ENCODE data around the gene ACTL6A. TPM values are rescaled to one million over a fixed set of nuclear protein-coding genes. Genes with fewer than 3 reads are reported as not detected.

The ACTL6A gene
- polyA plus RNA-seq, 1 donor from 2014 or later, result 137 TPM

DNA sequence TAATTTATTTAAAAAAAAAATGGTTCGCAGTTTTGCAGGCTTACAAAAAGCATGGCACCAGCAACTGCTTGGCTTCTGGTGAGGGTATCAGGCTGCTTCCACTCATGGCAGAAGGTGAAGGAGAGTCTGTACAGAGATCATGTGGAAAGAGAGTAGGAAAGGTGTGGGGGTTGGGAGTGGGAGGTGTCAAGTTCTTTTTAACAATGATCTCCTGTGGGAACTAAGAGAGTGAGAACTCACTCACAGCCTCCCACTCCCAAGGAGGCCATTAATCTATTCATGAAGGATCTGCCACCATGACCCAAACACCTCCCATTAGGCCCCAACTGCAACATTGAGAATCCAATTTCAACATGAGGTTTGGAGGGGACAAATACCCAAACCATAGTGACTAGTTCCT lies 21.1 kb upstream of the ACTL6A start:
- H2AFZ ChIP-seq (ENCODE audit: low read depth, low read length), result no peak overlapping the region
- H3K9me2 ChIP-seq (ENCODE audit: insufficient read depth, low read length), result no peaks in the 10 kb centered on the region

DNA sequence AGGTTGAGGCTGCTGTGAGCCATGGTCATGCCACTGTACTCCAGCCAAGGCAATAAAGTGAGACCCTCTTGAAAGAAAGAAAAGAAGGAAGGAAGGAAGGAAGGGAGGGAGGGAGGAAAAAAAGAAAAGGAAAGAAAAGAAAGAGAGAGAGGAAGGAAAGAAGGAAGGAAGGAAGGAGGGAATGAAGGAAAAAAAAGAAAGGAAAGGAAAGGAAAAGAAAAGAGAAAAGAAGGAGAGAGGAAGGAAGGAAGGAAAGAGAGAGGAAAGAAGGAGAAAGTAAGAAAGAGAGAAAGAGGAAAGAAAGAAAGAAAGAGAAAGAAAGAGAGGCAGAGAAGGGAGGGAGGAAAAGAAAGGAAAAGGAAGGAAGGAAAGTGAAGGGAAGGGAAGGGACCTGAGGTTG lies 20.4 kb upstream of the ACTL6A start:
- no peak for TF ChIP-seq EP300 (conservative IDR thresholded peaks at IDR 0.05; ENCODE audit: poor library complexity, severe bottlenecking)
- TF ChIP-seq, protein P1, sequence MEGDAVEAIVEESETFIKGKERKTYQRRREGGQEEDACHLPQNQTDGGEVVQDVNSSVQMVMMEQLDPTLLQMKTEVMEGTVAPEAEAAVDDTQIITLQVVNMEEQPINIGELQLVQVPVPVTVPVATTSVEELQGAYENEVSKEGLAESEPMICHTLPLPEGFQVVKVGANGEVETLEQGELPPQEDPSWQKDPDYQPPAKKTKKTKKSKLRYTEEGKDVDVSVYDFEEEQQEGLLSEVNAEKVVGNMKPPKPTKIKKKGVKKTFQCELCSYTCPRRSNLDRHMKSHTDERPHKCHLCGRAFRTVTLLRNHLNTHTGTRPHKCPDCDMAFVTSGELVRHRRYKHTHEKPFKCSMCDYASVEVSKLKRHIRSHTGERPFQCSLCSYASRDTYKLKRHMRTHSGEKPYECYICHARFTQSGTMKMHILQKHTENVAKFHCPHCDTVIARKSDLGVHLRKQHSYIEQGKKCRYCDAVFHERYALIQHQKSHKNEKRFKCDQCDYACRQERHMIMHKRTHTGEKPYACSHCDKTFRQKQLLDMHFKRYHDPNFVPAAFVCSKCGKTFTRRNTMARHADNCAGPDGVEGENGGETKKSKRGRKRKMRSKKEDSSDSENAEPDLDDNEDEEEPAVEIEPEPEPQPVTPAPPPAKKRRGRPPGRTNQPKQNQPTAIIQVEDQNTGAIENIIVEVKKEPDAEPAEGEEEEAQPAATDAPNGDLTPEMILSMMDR (IDR thresholded peaks at IDR 0.05; ENCODE audit: poor library complexity, severe bottlenecking), result no peak
- TF ChIP-seq SMC3 (conservative IDR thresholded peaks at IDR 0.05; ENCODE audit: poor library complexity), result no peak
- no peak for TF ChIP-seq POLR2AphosphoS5 (IDR thresholded peaks at IDR 0.05)
- TF ChIP-seq TAF1 (IDR thresholded peaks at IDR 0.05; ENCODE audit: low read depth), result no peak
- no peak for TF ChIP-seq EZH2 (IDR thresholded peaks at IDR 0.05; ENCODE audit: borderline replicate concordance, insufficient read depth, low read length, poor library complexity, severe bottlenecking)
- no peak for TF ChIP-seq RAD21 (conservative IDR thresholded peaks at IDR 0.05)
- no peak for TF ChIP-seq MXI1 (conservative IDR thresholded peaks at IDR 0.05; ENCODE audit: poor library complexity, severe bottlenecking)

More for the DNA sequence above, 21.1 kb upstream of the ACTL6A start:
- no peak overlapping the region for H3K4me3 ChIP-seq (ENCODE audit: low read length)
- H3K79me2 ChIP-seq (replicated peaks; ENCODE audit: insufficient read depth, low read length), result no peaks in the 10 kb centered on the region
- H3K36me3 ChIP-seq (ENCODE audit: insufficient read depth, low read length), result no peaks in the 10 kb centered on the region
- TF ChIP-seq MXI1 (conservative IDR thresholded peaks at IDR 0.05; ENCODE audit: poor library complexity, severe bottlenecking) (no peak), EZH2 (IDR thresholded peaks at IDR 0.05; ENCODE audit: borderline replicate concordance, insufficient read depth, low read length, poor library complexity, severe bottlenecking) (no peak), TAF1 (IDR thresholded peaks at IDR 0.05; ENCODE audit: low read depth) (no peak), POLR2AphosphoS5 (IDR thresholded peaks at IDR 0.05) (no peak), SMC3 (conservative IDR thresholded peaks at IDR 0.05; ENCODE audit: poor library complexity) (no peak), REST (IDR thresholded peaks at IDR 0.05; ENCODE audit: borderline replicate concordance) (no peak), EP300 (conservative IDR thresholded peaks at IDR 0.05; ENCODE audit: poor library complexity, severe bottlenecking) (no peak), RAD21 (conservative IDR thresholded peaks at IDR 0.05) (no peak)
- TF ChIP-seq, protein P1 (IDR thresholded peaks at IDR 0.05; ENCODE audit: poor library complexity, severe bottlenecking), result no peak
- H3K9me3 ChIP-seq (ENCODE audit: low read length), result no peaks in the 10 kb centered on the region
- H3K9ac ChIP-seq (ENCODE audit: low read length), result no peak overlapping the region
- H3K4me2 ChIP-seq (ENCODE audit: low read length), result no peak overlapping the region
- H3K27ac ChIP-seq (ENCODE audit: low read length), result no peak overlapping the region
- H4K20me1 ChIP-seq (ENCODE audit: insufficient read depth), result no peaks in the 10 kb centered on the region
- no peaks in the 10 kb centered on the region for H3K27me3 ChIP-seq (ENCODE audit: insufficient read depth, low read depth, low read length)
- H3F3A ChIP-seq (ENCODE audit: insufficient read depth, low read length, poor library complexity, severe bottlenecking), result no peaks in the 10 kb centered on the region

More for the DNA sequence above, 20.4 kb upstream of the ACTL6A start:
- Histone ChIP-seq H3K79me2 (replicated peaks; ENCODE audit: insufficient read depth, low read length) (no peaks in the 10 kb centered on the region), H3K36me3 (ENCODE audit: insufficient read depth, low read length) (no peaks in the 10 kb centered on the region), H2AFZ (ENCODE audit: low read depth, low read length) (no peak overlapping the region), H3K27me3 (ENCODE audit: insufficient read depth, low read depth, low read length) (no peaks in the 10 kb centered on the region), H3K27ac (ENCODE audit: low read length) (no peak overlapping the region), H3F3A (ENCODE audit: insufficient read depth, low read length, poor library complexity, severe bottlenecking) (no peaks in the 10 kb centered on the region), H3K9ac (ENCODE audit: low read length) (no peak overlapping the region), H3K9me3 (ENCODE audit: low read length) (no peaks in the 10 kb centered on the region), H3K9me2 (ENCODE audit: insufficient read depth, low read length) (no peaks in the 10 kb centered on the region), H4K20me1 (ENCODE audit: insufficient read depth) (no peaks in the 10 kb centered on the region), H3K4me3 (ENCODE audit: low read length) (no peak overlapping the region), H3K4me2 (ENCODE audit: low read length) (no peak overlapping the region)

Data from neural cell (in vitro differentiated cells).